A549 (cell line): ENCODE data around the gene NTN1. TPM values are rescaled to one million over a fixed set of nuclear protein-coding genes. Genes with fewer than 3 reads are reported as not detected.

Source experiments
- ATAC-seq, 2 experiments: fragments of 200-7000 bp in 1 of 2; fragments of >200 bp in 1 of 2; cut with Nextera tagmentation in 1 of 2; cut with Tn5 transposase in 1 of 2; 3 replicates each; pipeline versions ENCODE4 v1.8.0 to v1.9.1; 2018 to 2020; ENCODE audit warnings: mild to moderate bottlenecking in 1 of 2, moderate library complexity in 1 of 2
- CTCF ChIA-PET: fragments of 300-600 bp; sonication (Branson Sonifier 250); formaldehyde crosslinking; extraction: SDS; loops from one replicate; lab custom pipeline; 2021; ENCODE audit warnings: antibody characterized with exemption, inconsistent platforms; lab: Yijun Ruan, JAX
- POLR2A ChIA-PET: fragments of 350-600 bp; formaldehyde crosslinking; extraction: SDS; loops from one replicate; lab custom pipeline; 2021; ENCODE audit warnings: antibody characterized with exemption, inconsistent platforms; lab: Yijun Ruan, JAX
- DNase-seq, 2 experiments: peaks; one replicate each; pipeline versions ENCODE4 v3.0.0 to v3.0.0-alpha.2; 2011 to 2016; ENCODE audit warnings: low read depth in 1 of 2, low spot score in 1 of 2
- FAIRE-seq: peaks from 2 replicates; lab custom pipeline; 2011; peaks lifted over from hg19 to GRCh38; lab: Jason Lieb, UNC
- H3K27ac ChIP-seq, 2 experiments: fragments of >200 bp; sonication (Bioruptor Twin); formaldehyde crosslinking; 3 replicates each; pipeline ENCODE4 v1.5.1; 2016 to 2017
- H3K4me1 ChIP-seq: fragments of >200 bp; sonication (Bioruptor Twin); formaldehyde crosslinking; 3 replicates; pipeline ENCODE4 v1.6.1; 2016
- H3K4me2 ChIP-seq: fragments of >200 bp; sonication (Bioruptor Twin); formaldehyde crosslinking; 3 replicates; pipeline ENCODE4 v1.6.1; 2016
- H3K4me3 ChIP-seq: fragments of >200 bp; sonication (Bioruptor Twin); formaldehyde crosslinking; 3 replicates; pipeline ENCODE4 v1.5.1; 2016
- H3K9me3 ChIP-seq: fragments of >200 bp; sonication (Bioruptor Twin); formaldehyde crosslinking; 3 replicates; pipeline ENCODE4 v1.6.1; 2016
- ATOH8 ChIP-seq: fragments of 250-450 bp; sonication (Bioruptor Pico); IDR thresholded peaks from 2 replicates; pipeline ENCODE4 v1.5.0; 2020; ENCODE audit warnings: low read depth, mild to moderate bottlenecking, moderate library complexity
- BHLHE40 ChIP-seq: IDR thresholded peaks from 2 replicates; pipeline ENCODE4 v1.6.1; 2012; ENCODE audit warnings: low read depth, low read length, inconsistent platforms
- CEBPB ChIP-seq, 2 experiments: fragments of >200 bp in 1 of 2; sonication (Bioruptor Twin) in 1 of 2; formaldehyde crosslinking in 1 of 2; IDR thresholded peaks; 2 replicates each; pipeline ENCODE4 v1.6.1; 2012 to 2016
- EHF ChIP-seq: fragments of 250-450 bp; sonication (Bioruptor Pico); IDR thresholded peaks from 2 replicates; pipeline ENCODE4 v1.5.0; 2020; ENCODE audit warnings: mild to moderate bottlenecking
- FOSB ChIP-seq: fragments of 250-450 bp; sonication (Bioruptor Pico); IDR thresholded peaks from 2 replicates; pipeline ENCODE4 v1.5.0; 2020; ENCODE audit warnings: mild to moderate bottlenecking, moderate library complexity
- FOSL2 ChIP-seq, 2 experiments: fragments of 450-650 bp in 1 of 2; fragments of >200 bp in 1 of 2; sonication (Bioruptor Twin) in 1 of 2; formaldehyde crosslinking; IDR thresholded peaks; 2 replicates each; pipeline versions ENCODE4 v1.5.0 to v1.6.1; 2016 to 2020; ENCODE audit warnings: mild to moderate bottlenecking in 1 of 2, moderate library complexity in 1 of 2
- HMGXB4 ChIP-seq: fragments of 250-450 bp; sonication (Bioruptor Pico); IDR thresholded peaks from 2 replicates; pipeline ENCODE4 v1.5.0; 2021; ENCODE audit warnings: mild to moderate bottlenecking, moderate library complexity, borderline replicate concordance
- MYC ChIP-seq: IDR thresholded peaks from 2 replicates; pipeline ENCODE4 v1.6.1; 2012; ENCODE audit warnings: mild to moderate bottlenecking, inconsistent platforms, low read length, improper control_type of control experiment, borderline replicate concordance
- PHF8 ChIP-seq: fragments of 200-600 bp; sonication (generic); IDR thresholded peaks from 2 replicates; pipeline ENCODE4 v1.6.1; 2016; ENCODE audit warnings: low read depth, mild to moderate bottlenecking, antibody characterized with exemption, moderate library complexity, borderline replicate concordance
- POLR2AphosphoS2 ChIP-seq: conservative IDR thresholded peaks from 2 replicates; pipeline ENCODE4 v1.6.1; 2012; ENCODE audit warnings: low read length, improper control_type of control experiment, inconsistent platforms
- RAD21 ChIP-seq, 2 experiments: fragments of >200 bp in 1 of 2; sonication (Bioruptor Twin) in 1 of 2; formaldehyde crosslinking in 1 of 2; IDR thresholded peaks in 1 of 2; conservative IDR thresholded peaks in 1 of 2; 2 replicates in 1 of 2; 3 replicates in 1 of 2; pipeline ENCODE4 v1.6.1; 2012 to 2018; ENCODE audit warnings: inconsistent platforms in 1 of 2
- TP53 ChIP-seq: fragments of 250-450 bp; sonication (Bioruptor Pico); IDR thresholded peaks from 2 replicates; pipeline ENCODE4 v1.5.0; 2021; ENCODE audit warnings: mild to moderate bottlenecking, moderate library complexity
- WGBS: methylation state at CpG from one replicate; pipeline ENCODE4 v1.1.6; 2017; ENCODE audit errors: missing lambda C conversion rate; 5-methylcytosine and 5-hydroxymethylcytosine counted together
- polyA plus RNA-seq, 4 experiments: library from polyadenylated mRNA; depleted of rRNA in 3 of 4; stranded (reverse); fragments of >200 nt; fragmentation: RNase III in 1 of 4; extraction: RNeasy Plus Mini Kit Qiagen cat#74134 plus additional on column Dnase treatment in 1 of 4; gene quantifications; 2 replicates in 3 of 4; 3 replicates in 1 of 4; pipeline ENCODE4 v1.2.3, GENCODE V29; 2011 to 2017

NTN1 gene
- polyA plus RNA-seq, 2 of the 4 experiments (the other 2 are of a cell fraction), result 0.12 to 0.13 TPM

GRCh38 chr17:9170853-9171252, 149.5 kb downstream of the NTN1 start:
- POLR2A ChIA-PET, result no interaction called here
- ATAC-seq, result no peak
- no peak overlapping the region for H3K27ac ChIP-seq
- no peaks in the 10 kb centered on the region; the same call in 2 of the 3 replicates for H3K9me3 ChIP-seq
- no peak for TF ChIP-seq FOSL2 (IDR thresholded peaks at IDR 0.05)
- no peak for TF ChIP-seq FOSL2 (CRISPR knock-in tag; IDR thresholded peaks at IDR 0.05)
- WGBS, result 34% methylated on average over 6 of the region's 6 CpGs
- CTCF ChIA-PET, result interaction anchor here (1.5 kb wide), 1 partner anchor 276 kb away, joined by 3 read pairs; no protein-coding TSS in a partner anchor
- no peak for FAIRE-seq
- no peak overlapping the region for H3K4me3 ChIP-seq
- no peak for DNase-seq
- no peaks in the 10 kb centered on the region for H3K4me1 ChIP-seq
- no peak overlapping the region for H3K4me2 ChIP-seq

GRCh38 chr17:9173386-9173983, 152.2 kb downstream of the NTN1 start:
- CTCF ChIA-PET, result interaction anchor here (1.0 kb wide), 1 partner anchor 43 kb away, joined by 3 read pairs; no protein-coding TSS in a partner anchor
- WGBS, result 25% methylated on average over 5 of the region's 7 CpGs
- TF ChIP-seq EHF (CRISPR knock-in tag) (no peak), MYC (no peak), RAD21 (conservative IDR thresholded peaks at IDR 0.05 in 1 of 2, IDR thresholded peaks at IDR 0.05 in 1 of 2) (no peak), TP53 (no peak), ATOH8 (CRISPR knock-in tag) (no peak), HMGXB4 (CRISPR knock-in tag) (no peak), BHLHE40 (no peak)
- DNase-seq (no peak), FAIRE-seq (no peak), ATAC-seq (no peak)
- no peak overlapping the region for H3K4me2 ChIP-seq
- H3K9me3 ChIP-seq, result no peaks in the 10 kb centered on the region; the same call in 2 of the 3 replicates
- H3K27ac ChIP-seq, result no peak overlapping the region
- no peaks in the 10 kb centered on the region for H3K4me1 ChIP-seq
- H3K4me3 ChIP-seq, result no peak overlapping the region
- POLR2A ChIA-PET, result no interaction called here

GRCh38 chr17:9174312-9174711, 153.0 kb downstream of the NTN1 start:
- TF ChIP-seq CEBPB (IDR thresholded peaks at IDR 0.05), result no peak
- Histone ChIP-seq H3K4me3 (no peak overlapping the region), H3K9me3 (no peaks in the 10 kb centered on the region; the same call in 2 of the 3 replicates), H3K4me2 (no peak overlapping the region), H3K27ac (no peak overlapping the region), H3K4me1 (no peaks in the 10 kb centered on the region)
- ChIA-PET POLR2A (no interaction called here), CTCF (interaction anchor here (1.0 kb wide), 1 partner anchor 42 kb away, joined by 3 read pairs; no protein-coding TSS in a partner anchor)
- DNase-seq, result no peak
- FAIRE-seq, result no peak
- 63% methylated on average over 3 of the region's 3 CpGs for WGBS
- ATAC-seq, result no peak

- FAIRE-seq, result no peak
- Histone ChIP-seq H3K9me3 (no peaks in the 10 kb centered on the region; the same call in 2 of the 3 replicates), H3K27ac (no peak overlapping the region)
- CTCF ChIA-PET, result interaction anchor here (1.0 kb wide), 1 partner anchor 41 kb away, joined by 3 read pairs; no protein-coding TSS in a partner anchor
- TF ChIP-seq FOSB, result no peak
- TF ChIP-seq POLR2AphosphoS2, result no peak
- TF ChIP-seq CEBPB (IDR thresholded peaks at IDR 0.05), result no peak
- TF ChIP-seq PHF8, result no peak
- TF ChIP-seq RAD21 (conservative IDR thresholded peaks at IDR 0.05 in 1 of 2, IDR thresholded peaks at IDR 0.05 in 1 of 2), result no peak
- TF ChIP-seq, all 56 proteins: peak for 0
- DNase-seq, result no peak
- Histone ChIP-seq H3K4me2 (no peak overlapping the region), H3K4me3 (no peak overlapping the region), H3K4me1 (no peaks in the 10 kb centered on the region)
- ATAC-seq, result no peak
- WGBS, result 45% methylated on average over 9 of the region's 9 CpGs
- POLR2A ChIA-PET, result no interaction called here
These were observed 153.7 kb downstream of the NTN1 start for GRCh38 chr17:9174779-9175574.
